Kidney epithelial cell (primary cell): ENCODE data around the gene TFF2. TPM values are rescaled to one million over a fixed set of nuclear protein-coding genes. Genes with fewer than 3 reads are reported as not detected.

Experiments used
- DNase-seq: peaks from one replicate; pipeline ENCODE4 v3.0.0-alpha.2; 2010; ENCODE audit warnings: low read depth
- H3K27me3 ChIP-seq: 2 replicates; pipeline ENCODE4 v1.6.0; 2011; ENCODE audit warnings: low read length; ENCODE audit not compliant: control insufficient read depth, insufficient read depth
- H3K36me3 ChIP-seq: 2 replicates; pipeline ENCODE4 v1.5.1; 2011; ENCODE audit warnings: low read length; ENCODE audit not compliant: control insufficient read depth, insufficient read depth
- H3K4me3 ChIP-seq: 2 replicates; pipeline ENCODE4 v1.5.1; 2011; ENCODE audit warnings: low read depth, mild to moderate bottlenecking, control low read depth, low read length
- CTCF ChIP-seq: IDR thresholded peaks from 2 replicates; pipeline ENCODE4 v1.5.1; 2011; ENCODE audit warnings: mild to moderate bottlenecking, moderate library complexity, low read length, control low read depth, inconsistent platforms; ENCODE audit not compliant: insufficient read depth, poor library complexity, severe bottlenecking
- total RNA-seq: library from RNA; depleted of rRNA; stranded (reverse); fragments of >200 nt; gene quantifications from 2 replicates; pipeline ENCODE4 v1.2.3, GENCODE V29; 2015

The TFF2 gene
- total RNA-seq, 1 donor from 2014 or later: not detected

DNA sequence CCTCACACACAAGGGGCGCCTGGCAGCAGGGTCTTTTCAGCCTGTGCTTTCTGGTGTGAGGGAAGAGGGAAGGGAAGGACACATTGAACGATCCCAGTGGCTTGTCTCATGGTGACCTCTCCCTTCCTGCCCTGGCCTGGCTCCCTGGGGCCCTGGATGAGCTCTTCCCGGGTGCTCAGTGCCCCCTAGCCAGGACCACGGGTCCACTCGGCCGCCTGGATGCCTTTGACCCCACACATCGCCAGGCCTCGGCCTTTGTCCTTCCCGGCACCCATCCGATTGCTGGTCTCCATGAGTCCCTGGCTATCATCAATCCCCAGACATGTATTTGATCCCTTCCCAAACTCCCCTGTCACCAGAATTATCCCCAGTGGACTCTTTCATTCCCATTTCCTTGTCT, 29.6 kb downstream of the TFF2 start:
- no peak for DNase-seq
- H3K4me3 ChIP-seq: no peak overlapping the region
- H3K27me3 ChIP-seq: peaks cover 4% of the 10 kb centered on the region
- H3K36me3 ChIP-seq: no peaks in the 10 kb centered on the region
- no peak for TF ChIP-seq CTCF

DNA sequence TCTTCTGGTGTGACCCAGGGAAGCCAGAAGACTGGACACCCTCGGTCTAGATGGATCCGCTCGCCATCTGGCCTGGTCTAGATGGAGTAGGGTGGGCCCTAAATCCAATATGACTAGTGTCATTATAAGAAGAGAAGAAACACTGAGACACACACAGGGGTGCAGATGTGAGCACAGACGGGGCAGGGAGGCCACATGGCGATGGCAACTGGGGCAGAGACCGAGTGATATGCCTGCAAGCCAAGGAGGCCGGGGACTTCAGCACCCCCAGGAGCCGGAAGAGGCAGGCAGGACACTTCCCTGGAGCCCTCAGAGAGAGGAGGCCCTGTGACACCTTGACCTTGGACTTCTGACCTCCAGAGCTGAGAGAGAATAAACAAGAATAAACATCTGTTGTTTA, 30.0 kb downstream of the TFF2 start:
- peaks cover 4% of the 10 kb centered on the region for H3K27me3 ChIP-seq
- no peak for TF ChIP-seq CTCF
- no peak overlapping the region for H3K4me3 ChIP-seq
- no peak for DNase-seq
- no peaks in the 10 kb centered on the region for H3K36me3 ChIP-seq

GRCh38 chr21:42319851-42320572, 30.8 kb downstream of the TFF2 start:
- Histone ChIP-seq H3K36me3 (no peaks in the 10 kb centered on the region), H3K27me3 (peaks cover 4% of the 10 kb centered on the region), H3K4me3 (no peak overlapping the region)
- no peak for DNase-seq
- no peak for TF ChIP-seq CTCF

GRCh38 chr21:42319376-42319775, 31.4 kb downstream of the TFF2 start:
- Histone ChIP-seq H3K36me3 (no peaks in the 10 kb centered on the region), H3K4me3 (no peak overlapping the region), H3K27me3 (peaks cover 4% of the 10 kb centered on the region)
- no peak for TF ChIP-seq CTCF
- no peak for DNase-seq

DNA sequence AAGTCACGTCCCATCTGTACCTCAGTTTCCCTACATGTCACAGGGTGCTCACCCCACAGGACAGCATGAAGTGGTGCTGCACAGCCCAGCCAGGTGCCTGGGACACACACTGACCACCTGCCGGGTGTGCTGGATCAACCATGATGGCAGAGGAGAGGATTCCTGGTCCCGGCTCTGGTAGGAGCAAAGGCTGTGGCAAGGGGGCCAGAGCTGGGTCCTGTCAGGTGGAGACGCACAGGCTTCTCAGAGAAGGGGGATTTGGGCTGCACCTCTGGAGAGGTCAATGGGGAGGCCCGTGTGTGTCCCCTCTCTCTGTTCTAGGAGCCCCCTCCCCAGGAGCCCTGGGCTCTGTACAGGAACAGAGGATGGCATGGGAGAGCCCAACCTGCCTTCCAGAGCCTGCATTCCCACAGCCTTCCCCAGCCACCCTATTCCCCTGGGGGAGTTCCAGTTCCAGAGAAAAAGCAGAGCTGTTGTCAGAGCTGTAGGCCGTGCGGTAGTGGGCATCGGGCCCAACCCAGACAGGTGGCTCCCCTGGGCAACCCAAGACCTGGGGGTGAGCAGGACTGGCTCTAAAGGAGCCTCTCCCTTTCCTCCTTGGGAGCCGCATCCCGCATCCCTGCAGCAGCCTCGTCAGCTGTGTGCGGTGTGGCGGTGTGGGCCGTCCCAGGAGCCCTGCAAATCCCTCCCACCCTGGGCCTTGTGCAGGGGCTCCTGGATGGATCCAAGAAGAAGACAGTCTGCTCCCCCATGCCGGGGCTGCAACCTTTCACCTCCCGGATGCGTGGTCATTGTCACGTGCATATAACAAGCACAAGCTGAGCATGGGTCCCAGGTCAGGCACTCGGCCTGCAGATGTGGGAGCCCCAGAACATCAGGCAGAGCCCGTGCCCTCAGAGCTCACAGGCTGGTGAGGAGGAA, 32.7 kb downstream of the TFF2 start:
- Histone ChIP-seq H3K27me3 (peaks cover 6% of the 10 kb centered on the region), H3K36me3 (no peaks in the 10 kb centered on the region), H3K4me3 (no peak overlapping the region)
- TF ChIP-seq CTCF: no peak
- no peak for DNase-seq
